Measurements from ENCODE around the gene ASB10.

GRCh38 chr7:151197932-151198331 is 10.9 kb upstream of the ASB10 start:
- TF ChIP-seq ZNF138 (CRISPR knock-in tag; conservative IDR thresholded peaks at IDR 0.05) (no peak), FOXJ3 (CRISPR knock-in tag; IDR thresholded peaks at IDR 0.05; ENCODE audit: borderline replicate concordance) (no peak), SMAD3 (CRISPR knock-in tag; IDR thresholded peaks at IDR 0.05; ENCODE audit: borderline replicate concordance) (no peak), MAX (CRISPR knock-in tag; IDR thresholded peaks at IDR 0.05) (no peak), CTCF (IDR thresholded peaks at IDR 0.05) (no peak), PREB (CRISPR knock-in tag; IDR thresholded peaks at IDR 0.05; ENCODE audit: borderline replicate concordance) (no peak), MYBL2 (CRISPR knock-in tag; IDR thresholded peaks at IDR 0.05) (no peak)
- TF ChIP-seq, protein P1, sequence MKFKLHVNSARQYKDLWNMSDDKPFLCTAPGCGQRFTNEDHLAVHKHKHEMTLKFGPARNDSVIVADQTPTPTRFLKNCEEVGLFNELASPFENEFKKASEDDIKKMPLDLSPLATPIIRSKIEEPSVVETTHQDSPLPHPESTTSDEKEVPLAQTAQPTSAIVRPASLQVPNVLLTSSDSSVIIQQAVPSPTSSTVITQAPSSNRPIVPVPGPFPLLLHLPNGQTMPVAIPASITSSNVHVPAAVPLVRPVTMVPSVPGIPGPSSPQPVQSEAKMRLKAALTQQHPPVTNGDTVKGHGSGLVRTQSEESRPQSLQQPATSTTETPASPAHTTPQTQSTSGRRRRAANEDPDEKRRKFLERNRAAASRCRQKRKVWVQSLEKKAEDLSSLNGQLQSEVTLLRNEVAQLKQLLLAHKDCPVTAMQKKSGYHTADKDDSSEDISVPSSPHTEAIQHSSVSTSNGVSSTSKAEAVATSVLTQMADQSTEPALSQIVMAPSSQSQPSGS (CRISPR knock-in tag; IDR thresholded peaks at IDR 0.05; ENCODE audit: borderline replicate concordance, low read depth), result no peak
- TF ChIP-seq, protein P2, sequence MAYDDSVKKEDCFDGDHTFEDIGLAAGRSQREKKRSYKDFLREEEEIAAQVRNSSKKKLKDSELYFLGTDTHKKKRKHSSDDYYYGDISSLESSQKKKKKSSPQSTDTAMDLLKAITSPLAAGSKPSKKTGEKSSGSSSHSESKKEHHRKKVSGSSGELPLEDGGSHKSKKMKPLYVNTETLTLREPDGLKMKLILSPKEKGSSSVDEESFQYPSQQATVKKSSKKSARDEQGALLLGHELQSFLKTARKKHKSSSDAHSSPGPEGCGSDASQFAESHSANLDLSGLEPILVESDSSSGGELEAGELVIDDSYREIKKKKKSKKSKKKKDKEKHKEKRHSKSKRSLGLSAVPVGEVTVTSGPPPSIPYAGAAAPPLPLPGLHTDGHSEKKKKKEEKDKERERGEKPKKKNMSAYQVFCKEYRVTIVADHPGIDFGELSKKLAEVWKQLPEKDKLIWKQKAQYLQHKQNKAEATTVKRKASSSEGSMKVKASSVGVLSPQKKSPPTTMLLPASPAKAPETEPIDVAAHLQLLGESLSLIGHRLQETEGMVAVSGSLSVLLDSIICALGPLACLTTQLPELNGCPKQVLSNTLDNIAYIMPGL (CRISPR knock-in tag; IDR thresholded peaks at IDR 0.05), result no peak
- TF ChIP-seq, protein P3, sequence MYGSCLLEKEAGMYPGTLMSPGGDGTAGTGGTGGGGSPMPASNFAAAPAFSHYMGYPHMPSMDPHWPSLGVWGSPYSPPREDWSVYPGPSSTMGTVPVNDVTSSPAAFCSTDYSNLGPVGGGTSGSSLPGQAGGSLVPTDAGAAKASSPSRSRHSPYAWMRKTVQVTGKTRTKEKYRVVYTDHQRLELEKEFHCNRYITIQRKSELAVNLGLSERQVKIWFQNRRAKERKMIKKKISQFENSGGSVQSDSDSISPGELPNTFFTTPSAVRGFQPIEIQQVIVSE (CRISPR knock-in tag; IDR thresholded peaks at IDR 0.05; ENCODE audit: borderline replicate concordance), result no peak
